Activated T-cell treated with anti-CD3 and anti-CD28 coated beads for 48 hours (primary cell): ENCODE measurements around the gene LRPAP1.
"Not testable (repeated sequence)": the region's sequence is repeated elsewhere in the genome, so short reads cannot be mapped to it uniquely, and the experiment has no call there.

Experiments
- DNase-seq: peaks from one replicate; pipeline ENCODE4 v3.0.0-alpha.2; 2020; ENCODE audit warnings: low read depth

The LRPAP1 gene

GRCh38 chr4:3460926-3461325 lies 71.3 kb downstream of the LRPAP1 start:
- DNase-seq = no peak

- not testable (repeated sequence) for DNase-seq
These were observed 73.1 kb downstream of the LRPAP1 start for GRCh38 chr4:3459156-3459555.

- DNase-seq = no peak
These were observed 73.9 kb downstream of the LRPAP1 start for GRCh38 chr4:3458371-3458770.

GRCh38 chr4:3455596-3455995 lies 76.6 kb downstream of the LRPAP1 start:
- not testable (repeated sequence) for DNase-seq
